NCI-H460 (cell line): Measurements from ENCODE around the gene HDAC8. TPM values are rescaled to one million over a fixed set of nuclear protein-coding genes. Genes with fewer than 3 reads are reported as not detected.

ENCODE experiments used
- DNase-seq: peaks from one replicate; pipeline ENCODE4 v3.0.0-alpha.2; 2016; ENCODE audit warnings: low read depth; ENCODE audit errors: extremely low read depth
- small RNA-seq, 2 experiments: library from RNA; depleted of rRNA; stranded (forward); fragments of <200 nt; gene quantifications; one replicate each; pipeline ENCODE3, GENCODE V24; 2014
- total RNA-seq: library from RNA; depleted of rRNA; stranded (reverse); fragments of >200 nt; shearing (Covaris generic); gene quantifications from 2 replicates; pipeline ENCODE4 v1.2.3, GENCODE V29; 2014; rRNA removed

The HDAC8 gene
- total RNA-seq, 1 experiment from 2014 or later: 29.8 TPM

DNA sequence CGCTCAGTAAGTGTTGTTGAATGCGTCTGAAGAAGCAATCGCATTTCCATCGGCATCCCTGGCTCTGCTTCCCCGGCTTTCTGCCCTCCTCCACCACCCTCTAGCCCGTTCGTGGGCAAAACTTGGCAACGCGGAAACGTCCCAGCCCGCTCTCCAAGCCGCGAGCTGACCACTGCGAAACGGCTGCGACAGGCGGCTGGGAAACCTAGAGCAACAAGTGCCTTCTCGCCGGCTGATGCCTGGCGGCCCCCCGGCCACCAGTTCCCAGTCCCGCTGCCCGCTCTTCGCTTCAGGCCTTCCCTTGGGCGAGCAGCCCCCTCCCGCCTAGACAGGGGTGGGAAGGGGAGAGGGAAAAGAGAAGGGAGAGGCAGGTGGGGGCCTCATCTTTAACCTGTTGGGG lies 267.8 kb downstream of the HDAC8 start:
- no peak for DNase-seq

DNA sequence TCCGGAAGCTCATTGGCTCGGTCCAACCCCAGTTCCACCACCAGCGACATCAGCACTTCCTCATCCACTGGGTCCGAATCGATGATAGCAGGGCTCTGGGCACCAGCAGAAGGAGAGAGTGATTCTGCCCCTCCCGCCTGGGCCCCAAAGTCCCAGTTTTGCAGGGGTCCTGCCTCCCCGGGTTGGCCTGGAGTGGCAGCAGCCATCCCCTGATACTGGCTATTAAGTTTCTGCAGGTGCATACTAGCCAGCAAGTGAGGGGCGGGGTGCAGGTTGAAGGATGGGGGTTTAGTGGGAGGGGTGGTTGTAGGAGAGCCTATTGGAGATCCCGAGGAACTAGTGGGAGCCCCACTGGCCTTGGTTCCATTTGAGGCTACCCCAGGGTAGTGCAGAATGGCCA lies 270.9 kb downstream of the HDAC8 start:
- no peak for DNase-seq

DNA sequence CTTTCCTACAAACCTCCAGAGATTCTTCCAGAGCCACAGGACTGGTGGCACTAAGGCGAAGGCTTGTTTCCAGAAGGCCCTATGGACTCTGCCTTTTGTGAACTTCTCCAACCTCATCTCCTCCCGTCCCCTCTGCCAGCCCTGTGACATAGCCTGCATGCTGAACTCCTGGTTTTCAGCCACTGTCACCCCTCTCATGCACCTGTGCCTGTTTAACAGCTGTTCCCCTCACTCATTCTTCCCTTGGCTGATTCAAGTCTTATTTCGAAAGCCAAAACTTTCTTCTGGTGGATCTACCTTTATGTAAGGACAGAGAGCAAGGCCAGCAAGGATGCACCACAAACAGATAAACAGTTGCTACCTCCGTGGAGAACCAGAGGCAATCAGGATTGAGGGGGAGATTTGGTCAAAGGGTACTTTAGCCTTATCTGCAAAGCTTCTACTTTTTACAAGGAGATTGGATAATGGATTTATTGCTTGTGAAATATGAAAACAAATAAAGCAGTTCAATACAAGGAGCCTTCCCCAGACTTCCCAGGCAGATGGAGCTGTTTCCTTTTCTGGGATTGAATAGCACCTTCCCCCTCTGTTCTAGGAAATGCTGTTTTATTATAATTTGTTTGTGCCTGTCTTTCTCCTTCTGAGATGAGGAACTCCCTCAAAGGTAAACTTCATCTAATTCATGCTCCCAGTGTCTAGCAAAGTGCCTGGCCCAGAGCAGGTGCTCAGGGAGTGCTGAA lies 272.6 kb downstream of the HDAC8 start:
- no peak for DNase-seq

DNA sequence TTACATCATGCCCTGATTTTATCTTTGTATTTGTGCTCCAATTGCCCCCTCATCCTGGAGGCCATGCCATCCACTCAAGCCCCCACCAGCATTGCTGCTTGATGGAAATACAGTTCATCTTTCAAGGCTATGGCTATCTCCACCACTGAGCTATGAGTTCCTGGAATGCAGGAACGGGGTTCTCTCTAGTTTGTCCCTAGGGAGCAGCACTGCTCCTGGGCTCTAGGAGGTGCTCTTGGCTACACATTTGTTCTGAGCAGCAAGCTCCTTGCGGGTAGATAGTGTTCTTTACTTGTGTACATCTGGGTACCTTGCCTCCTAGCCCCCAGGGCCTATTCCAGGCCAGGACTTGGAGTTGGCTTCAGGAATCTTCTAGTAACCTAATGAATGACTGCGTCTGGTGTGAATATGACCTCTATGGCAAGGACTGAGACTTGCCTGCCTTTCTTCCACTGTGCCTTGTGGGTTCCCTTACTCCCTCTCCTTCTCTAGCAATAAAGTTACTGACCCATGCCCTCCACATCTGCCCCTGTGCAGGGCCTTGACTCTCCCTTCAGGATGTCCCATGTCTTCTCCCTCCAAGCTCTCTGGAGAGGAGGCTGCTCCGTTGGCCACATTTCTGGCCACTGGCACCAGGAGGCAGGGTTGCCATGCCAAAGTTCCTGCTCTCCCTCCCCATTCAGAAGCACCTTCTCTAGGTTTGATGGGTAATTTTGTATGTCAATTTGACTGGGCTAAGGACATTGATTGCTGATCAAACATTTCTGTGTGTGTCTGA lies 274.5 kb downstream of the HDAC8 start:
- no peak for DNase-seq

DNA sequence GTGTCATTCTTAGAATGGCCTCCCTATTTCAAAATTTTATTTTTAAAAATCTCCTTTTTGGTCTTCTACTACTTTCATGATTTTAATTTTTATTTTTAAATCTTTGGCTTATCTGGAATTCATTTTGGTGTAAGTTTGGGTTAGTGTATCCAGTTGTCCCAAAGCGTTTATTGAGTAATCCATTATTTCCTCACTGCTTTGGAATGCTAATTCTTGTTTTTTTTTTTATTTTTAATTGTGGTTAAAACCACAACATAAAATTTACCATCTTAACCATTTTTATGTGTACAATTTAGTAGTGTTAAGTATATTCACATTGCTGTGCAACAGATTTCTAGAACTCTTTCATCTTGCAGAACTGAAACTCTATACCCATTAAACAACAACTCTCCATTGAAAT lies 275.7 kb downstream of the HDAC8 start:
- DNase-seq: no peak

DNA sequence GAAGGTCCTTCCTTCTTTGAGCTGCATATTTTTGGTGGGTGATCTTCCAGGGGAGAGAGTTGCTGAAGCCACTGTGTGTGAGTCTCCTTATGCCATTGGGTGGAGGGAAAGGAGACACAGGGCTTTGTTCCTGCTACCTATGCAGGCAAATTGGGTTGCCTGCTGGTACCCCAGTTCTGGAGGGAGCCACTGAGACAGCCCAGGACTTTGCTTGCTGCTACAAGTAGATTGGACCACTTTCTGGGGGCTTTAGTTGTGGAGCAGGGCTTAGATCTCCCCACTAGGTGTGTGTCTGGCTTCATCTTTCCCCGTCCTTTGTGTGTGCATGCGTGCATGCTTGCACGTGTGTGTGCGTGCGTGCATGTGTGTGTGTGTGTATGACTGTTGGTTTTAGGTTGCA lies 276.9 kb downstream of the HDAC8 start:
- DNase-seq: no peak

DNA sequence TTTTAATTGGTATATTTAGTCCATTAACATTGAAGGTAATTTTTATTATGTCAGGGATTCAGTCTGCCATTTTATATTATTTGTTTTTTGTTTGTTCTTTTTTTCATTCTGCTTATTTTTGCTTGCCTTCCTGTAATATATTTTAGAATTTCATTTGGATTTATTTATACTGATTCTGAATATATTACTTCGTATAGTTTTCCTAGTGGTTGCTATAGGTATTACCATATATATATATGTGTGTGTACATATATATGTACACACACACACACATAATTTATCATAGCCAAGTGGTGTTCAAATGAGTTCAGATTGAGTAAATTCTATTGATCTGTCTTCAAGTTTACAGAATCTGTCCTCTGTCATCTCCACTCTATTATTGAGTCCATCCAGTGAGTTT lies 278.1 kb downstream of the HDAC8 start:
- DNase-seq: no peak

DNA sequence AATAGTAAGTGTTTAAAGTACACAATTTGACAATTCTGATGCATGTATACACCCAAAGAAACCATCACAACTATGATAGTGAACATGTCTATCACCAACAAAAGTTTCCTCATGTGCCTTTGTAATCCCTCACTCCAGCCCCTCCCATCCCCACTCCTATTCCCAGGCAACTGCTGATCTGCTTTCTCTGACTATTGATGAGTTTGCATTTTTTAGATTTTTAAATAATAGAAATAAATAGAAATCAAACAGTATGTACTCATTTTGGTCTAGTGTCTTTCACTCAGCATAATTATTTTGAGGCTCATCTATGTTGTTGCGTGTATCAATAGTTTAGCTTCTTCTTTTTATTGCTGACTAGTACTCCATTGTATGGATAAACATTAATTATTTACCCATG lies 290.3 kb downstream of the HDAC8 start:
- no peak for DNase-seq

DNA sequence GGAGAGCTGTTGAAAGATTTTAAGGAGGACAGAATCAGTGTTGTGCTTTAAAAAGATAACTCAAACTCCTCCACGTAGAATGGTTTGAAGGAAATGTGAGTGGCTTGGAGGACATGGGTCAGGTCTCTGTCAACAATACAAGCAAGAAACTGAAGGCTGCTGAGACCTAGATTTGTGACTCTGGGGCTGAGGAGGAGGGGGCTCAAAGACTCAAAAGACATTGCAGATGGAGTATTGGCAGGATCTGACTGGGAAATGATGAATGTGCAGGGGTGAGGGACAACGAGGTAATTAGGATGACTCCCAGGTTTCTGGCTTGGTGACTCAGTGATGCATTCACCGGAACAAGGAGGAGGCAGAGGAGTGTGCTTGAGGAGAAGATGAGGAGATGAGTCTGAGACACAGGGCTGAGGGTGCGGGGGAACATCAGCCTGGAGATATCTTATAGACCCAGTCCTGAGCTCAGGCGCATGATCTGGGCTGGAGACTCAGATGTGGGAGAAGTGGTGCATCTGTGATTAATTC lies 292.3 kb downstream of the HDAC8 start:
- DNase-seq: no peak

Small RNA genes lying within 50 kb of the gene (small RNA-seq; reads per million reads assigned to genes)
- gene RF00019 (0 reads per million in 2 experiments), gene RNU2-68P (0.50 to 5.2 reads per million in 2 experiments)

Other genes starting within 250 kb of the HDAC8 start
- gene PHKA1, start 141.5 kb upstream of the HDAC8 start, total RNA-seq: 24.7 and 29.1 TPM in 2 replicates
- gene DMRTC1B, start 204.0 kb upstream of the HDAC8 start, total RNA-seq: not detected in 2 replicates
- gene FAM236B, start 209.8 kb upstream of the HDAC8 start, total RNA-seq: not detected in 2 replicates
- not detected in 2 replicates for gene FAM236D, start 235.4 kb upstream of the HDAC8 start, total RNA-seq